NOMO-1 (cell line): Measurements from ENCODE around the gene KCNS3.
"Not testable (repeated sequence)": the region's sequence is repeated elsewhere in the genome, so short reads cannot be mapped to it uniquely, and the experiment has no call there.

Source experiments
- DNase-seq, 2 experiments: peaks; one replicate each; lab custom pipeline; 2025; ENCODE audit not compliant: unreplicated experiment in 2 of 2; lab: John Stamatoyannopoulos, UW

The KCNS3 gene

GRCh38 chr2:17936599-17936998 is 58.1 kb downstream of the KCNS3 start:
- no peak for DNase-seq

GRCh38 chr2:17940091-17940630 is 61.7 kb downstream of the KCNS3 start:
- DNase-seq, result no peak

GRCh38 chr2:17943444-17943843 is 65.0 kb downstream of the KCNS3 start:
- DNase-seq, result no peak

- no peak for DNase-seq
Observed at GRCh38 chr2:17947113-17947512, 68.6 kb downstream of the KCNS3 start.

GRCh38 chr2:17950006-17950405 is 71.5 kb downstream of the KCNS3 start:
- DNase-seq, result no peak

- no peak for DNase-seq
Observed at GRCh38 chr2:17951563-17951962, 73.1 kb downstream of the KCNS3 start.

- DNase-seq, result no peak
Observed at GRCh38 chr2:17958466-17959092, 80.1 kb downstream of the KCNS3 start.

GRCh38 chr2:17959356-17959755 is 80.9 kb downstream of the KCNS3 start:
- DNase-seq, result no peak

- no peak for DNase-seq
Observed at GRCh38 chr2:17959833-17960232, 81.4 kb downstream of the KCNS3 start.

GRCh38 chr2:17960925-17961324 is 82.5 kb downstream of the KCNS3 start:
- DNase-seq, result no peak

GRCh38 chr2:17961789-17962188 is 83.3 kb downstream of the KCNS3 start:
- no peak for DNase-seq

GRCh38 chr2:17962876-17963275 is 84.4 kb downstream of the KCNS3 start:
- no peak for DNase-seq

GRCh38 chr2:17963571-17963970 is 85.1 kb downstream of the KCNS3 start:
- not testable (repeated sequence) for DNase-seq

GRCh38 chr2:17965196-17965595 is 86.7 kb downstream of the KCNS3 start:
- DNase-seq, result no peak

GRCh38 chr2:17966798-17967197 is 88.3 kb downstream of the KCNS3 start:
- no peak for DNase-seq

GRCh38 chr2:17969661-17970060 is 91.2 kb downstream of the KCNS3 start:
- DNase-seq, result no peak

- DNase-seq, result no peak
Observed at GRCh38 chr2:17971531-17972125, 93.2 kb downstream of the KCNS3 start.

- DNase-seq, result no peak
Observed at GRCh38 chr2:17972991-17973390, 94.5 kb downstream of the KCNS3 start.

GRCh38 chr2:17975401-17975800 is 96.9 kb downstream of the KCNS3 start:
- no peak for DNase-seq

- no peak for DNase-seq
Observed at GRCh38 chr2:17976871-17977746, 98.6 kb downstream of the KCNS3 start.

- no peak for DNase-seq
Observed at GRCh38 chr2:17979707-17980106, 101.2 kb downstream of the KCNS3 start.

- no peak for DNase-seq
Observed at GRCh38 chr2:17981936-17982335, 103.5 kb downstream of the KCNS3 start.
